SK-N-DZ (cell line): ENCODE data around the gene C1orf21.

Experiments
- DNase-seq: peaks from one replicate; pipeline ENCODE4 v3.0.0-alpha.2; 2015; ENCODE audit warnings: low spot score

Gene C1orf21

GRCh38 chr1:184650177-184650866, 263.5 kb downstream of the C1orf21 start:
- no peak for DNase-seq

DNA sequence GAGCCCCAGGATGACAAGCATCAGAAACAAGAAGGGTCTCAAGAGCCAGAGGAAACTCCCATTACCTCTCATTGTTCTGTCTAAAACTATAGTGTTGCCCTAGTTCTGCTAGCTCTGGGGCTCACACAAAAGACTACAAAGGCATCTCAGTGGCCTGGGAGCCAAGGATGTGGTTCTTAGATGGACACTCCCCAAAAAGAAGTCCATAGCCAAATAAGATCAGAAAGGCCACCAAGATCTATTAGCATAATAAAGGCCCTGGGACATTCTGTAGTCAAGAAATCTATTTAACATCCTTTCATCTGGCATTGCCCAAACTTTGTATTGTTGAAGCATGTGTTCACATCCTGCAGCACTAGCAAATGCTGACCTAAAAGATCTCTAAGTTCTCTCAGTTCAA, 268.4 kb downstream of the C1orf21 start:
- DNase-seq, result no peak

DNA sequence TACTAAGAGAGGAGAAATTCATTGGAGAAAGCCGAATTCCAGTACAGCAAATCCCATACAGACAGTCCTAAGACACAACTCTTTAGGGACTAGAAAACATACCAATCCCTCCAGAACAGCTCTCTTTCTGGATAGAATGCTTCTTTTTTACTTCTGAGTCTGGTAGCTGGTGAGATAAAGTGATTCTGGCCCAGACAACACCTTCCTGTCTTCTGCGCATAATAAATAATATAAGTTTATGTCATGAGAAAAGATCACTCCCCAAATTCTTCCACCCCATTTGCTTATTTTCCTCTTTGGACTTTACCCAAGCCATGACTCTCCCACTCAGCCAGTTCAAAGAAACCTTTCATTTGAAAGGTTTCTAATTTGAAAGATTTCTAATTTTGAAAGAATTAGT, 269.4 kb downstream of the C1orf21 start:
- DNase-seq, result no peak

GRCh38 chr1:184658055-184658454, 271.2 kb downstream of the C1orf21 start:
- no peak for DNase-seq

GRCh38 chr1:184660462-184661191, 273.8 kb downstream of the C1orf21 start:
- DNase-seq, result no peak

- no peak for DNase-seq
These were observed 275.0 kb downstream of the C1orf21 start for GRCh38 chr1:184661801-184662200.

DNA sequence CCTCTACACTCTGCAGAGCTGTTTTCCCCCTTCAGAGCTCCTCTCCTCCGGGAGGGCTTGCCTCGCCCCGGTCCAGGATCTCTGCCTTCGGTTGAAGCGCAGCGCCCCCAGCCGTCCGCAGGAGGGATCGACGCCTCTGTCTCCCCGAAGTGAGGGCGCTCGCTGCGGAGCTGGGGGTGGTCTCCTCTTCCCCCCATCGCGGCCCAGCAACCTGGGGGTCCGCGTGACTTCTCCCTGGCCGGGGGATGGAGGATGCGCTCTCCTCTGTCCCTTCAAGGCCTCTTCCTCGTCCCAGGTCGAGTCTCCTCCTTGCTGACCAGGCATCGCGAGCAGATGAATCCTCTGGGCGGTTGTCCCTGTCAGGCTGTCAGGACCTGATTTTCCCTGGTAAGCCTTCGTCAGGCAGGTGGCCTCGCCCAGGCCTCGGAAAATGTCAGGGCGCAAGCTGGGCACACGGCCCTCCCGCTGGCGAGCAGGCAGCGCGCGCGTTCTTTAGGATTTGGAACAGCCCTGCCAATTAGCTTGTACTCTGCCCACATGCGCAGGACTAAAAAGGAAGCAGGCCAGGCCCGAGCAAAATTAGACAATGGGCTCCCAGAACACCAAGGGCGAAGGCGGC, 277.3 kb downstream of the C1orf21 start:
- DNase-seq, result no peak

DNA sequence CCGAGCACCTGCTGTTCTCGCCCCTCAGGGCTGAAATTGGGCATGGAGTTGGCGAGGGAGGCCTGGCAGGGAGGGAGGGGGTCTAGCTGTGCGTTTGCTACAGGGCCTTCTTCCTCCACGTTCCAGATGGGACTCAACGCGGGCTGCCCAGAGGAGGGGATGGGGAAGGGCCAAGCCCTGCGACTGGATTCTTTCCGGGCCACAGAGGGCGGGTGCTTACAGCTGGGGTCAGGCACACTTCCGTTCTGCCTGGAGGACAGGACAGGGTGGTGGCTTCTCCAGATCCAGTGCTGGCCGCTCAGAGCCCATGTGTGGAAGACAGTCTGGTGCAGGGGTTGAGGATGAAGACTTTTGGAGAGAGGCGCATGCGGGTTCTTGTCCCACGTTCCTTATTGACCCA, 277.8 kb downstream of the C1orf21 start:
- DNase-seq, result no peak

DNA sequence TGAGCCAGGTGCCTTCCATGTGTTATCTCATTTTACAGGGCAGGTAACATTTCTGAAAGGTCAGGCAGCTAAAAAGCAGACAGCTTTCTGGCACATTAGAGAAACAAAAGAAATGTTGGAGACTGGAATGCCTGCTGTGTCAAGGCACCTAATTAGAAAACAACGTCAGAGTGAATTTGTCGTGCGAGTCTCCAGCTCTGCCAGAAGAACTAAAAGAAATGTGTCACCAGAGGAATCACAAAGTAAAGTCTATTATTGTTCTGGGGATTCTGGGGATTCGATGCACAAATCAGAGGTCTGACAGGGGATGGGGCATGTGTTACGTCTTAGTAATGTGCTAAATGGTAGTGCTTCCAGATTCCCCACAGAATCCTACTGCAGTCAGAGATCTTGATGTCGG, 278.5 kb downstream of the C1orf21 start:
- DNase-seq, result no peak

- DNase-seq, result no peak
These were observed 282.6 kb downstream of the C1orf21 start for GRCh38 chr1:184669391-184669790.

GRCh38 chr1:184672013-184672726, 285.3 kb downstream of the C1orf21 start:
- no peak for DNase-seq

GRCh38 chr1:184673305-184673704, 286.5 kb downstream of the C1orf21 start:
- DNase-seq, result no peak

- no peak for DNase-seq
These were observed 290.5 kb downstream of the C1orf21 start for GRCh38 chr1:184677344-184677743.
